HG03460 (cell line): ENCODE data around the gene DDR2.

Source experiments
- ATAC-seq: cut with Tn5 transposase; IDR thresholded peaks from one replicate; pipeline ENCODE4 v1.9.1; 2021; ENCODE audit not compliant: unreplicated experiment

DDR2 gene

GRCh38 chr1:162822391-162823200 is 190.3 kb downstream of the DDR2 start:
- no peak for ATAC-seq

- no peak for ATAC-seq
These were observed 191.0 kb downstream of the DDR2 start for GRCh38 chr1:162823231-162823630.

GRCh38 chr1:162823771-162824525 is 191.7 kb downstream of the DDR2 start:
- ATAC-seq = no peak

GRCh38 chr1:162829268-162829667 is 197.0 kb downstream of the DDR2 start:
- no peak for ATAC-seq

GRCh38 chr1:162832470-162832869 is 200.2 kb downstream of the DDR2 start:
- no peak for ATAC-seq

GRCh38 chr1:162835157-162835899 is 203.1 kb downstream of the DDR2 start:
- peak; percentile 93 for ATAC-seq
